A549 (cell line): ENCODE data around the gene CREB5.

Experiments used
- CBX2 ChIP-seq: fragments of 200-600 bp; sonication (generic); IDR thresholded peaks from 2 replicates; pipeline ENCODE4 v1.6.1; 2016; ENCODE audit warnings: low read depth, mild to moderate bottlenecking, borderline replicate concordance
- EP300 ChIP-seq, 2 experiments: fragments of >200 bp; sonication (Bioruptor Twin); formaldehyde crosslinking; IDR thresholded peaks; 2 replicates in 1 of 2; 3 replicates in 1 of 2; pipeline ENCODE4 v1.6.1; 2016 to 2017
- GATA3 ChIP-seq: IDR thresholded peaks from 2 replicates; pipeline ENCODE4 v1.6.1; 2012; ENCODE audit warnings: borderline replicate concordance
- TF ChIP-seq, protein P1 (sequence below): fragments of >200 bp; sonication (Bioruptor Twin); formaldehyde crosslinking; IDR thresholded peaks from 3 replicates; pipeline ENCODE4 v1.5.1; 2016

DNA sequence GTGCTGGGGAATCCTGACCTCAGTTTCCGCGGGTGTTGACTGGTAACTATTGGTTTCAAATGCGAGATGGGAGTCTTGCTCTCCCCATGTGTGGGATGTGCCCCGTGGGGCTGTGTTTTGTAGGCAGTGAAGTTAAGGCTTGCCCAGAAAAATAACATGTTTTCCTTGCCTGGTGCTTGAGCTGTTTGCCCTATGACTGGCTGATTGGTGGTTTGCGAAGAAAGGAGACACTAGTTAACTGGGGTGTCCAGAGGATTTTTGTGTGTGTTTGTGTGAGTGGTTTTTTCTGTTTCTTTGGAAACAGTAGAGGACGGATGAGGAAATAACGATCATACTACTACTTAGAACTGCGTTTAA lies 61.9 kb downstream of the CREB5 start:
- TF ChIP-seq, protein P1, sequence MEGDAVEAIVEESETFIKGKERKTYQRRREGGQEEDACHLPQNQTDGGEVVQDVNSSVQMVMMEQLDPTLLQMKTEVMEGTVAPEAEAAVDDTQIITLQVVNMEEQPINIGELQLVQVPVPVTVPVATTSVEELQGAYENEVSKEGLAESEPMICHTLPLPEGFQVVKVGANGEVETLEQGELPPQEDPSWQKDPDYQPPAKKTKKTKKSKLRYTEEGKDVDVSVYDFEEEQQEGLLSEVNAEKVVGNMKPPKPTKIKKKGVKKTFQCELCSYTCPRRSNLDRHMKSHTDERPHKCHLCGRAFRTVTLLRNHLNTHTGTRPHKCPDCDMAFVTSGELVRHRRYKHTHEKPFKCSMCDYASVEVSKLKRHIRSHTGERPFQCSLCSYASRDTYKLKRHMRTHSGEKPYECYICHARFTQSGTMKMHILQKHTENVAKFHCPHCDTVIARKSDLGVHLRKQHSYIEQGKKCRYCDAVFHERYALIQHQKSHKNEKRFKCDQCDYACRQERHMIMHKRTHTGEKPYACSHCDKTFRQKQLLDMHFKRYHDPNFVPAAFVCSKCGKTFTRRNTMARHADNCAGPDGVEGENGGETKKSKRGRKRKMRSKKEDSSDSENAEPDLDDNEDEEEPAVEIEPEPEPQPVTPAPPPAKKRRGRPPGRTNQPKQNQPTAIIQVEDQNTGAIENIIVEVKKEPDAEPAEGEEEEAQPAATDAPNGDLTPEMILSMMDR = no peak
- TF ChIP-seq GATA3 (no peak), CBX2 (no peak), EP300 (IDR thresholded peaks at IDR 0.05) (no peak)
